ENCODE data around the gene KLHL33.
A peak's percentile ranks its signal among the peaks of the same experiment; 100 is the strongest.

KLHL33 gene

DNA sequence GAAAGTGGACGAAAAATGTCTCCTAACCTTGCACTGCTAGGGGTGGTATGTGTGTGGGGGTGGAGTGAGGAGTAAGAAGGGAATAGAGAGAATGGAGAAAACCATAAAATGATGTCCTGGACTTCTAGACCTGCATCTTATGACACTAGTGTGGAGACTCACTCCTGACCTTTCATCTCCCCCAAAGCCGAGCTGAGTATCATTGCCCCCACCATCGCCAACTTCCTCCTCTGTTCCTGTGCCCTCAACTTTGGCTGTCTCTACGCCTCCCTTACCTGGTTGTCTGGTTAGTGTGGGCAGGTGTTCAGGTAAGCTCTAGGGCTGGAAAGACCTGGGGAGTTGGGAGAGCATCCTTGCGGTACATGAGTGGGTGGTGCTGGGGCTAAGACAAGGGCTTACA is 4.5 kb upstream of the KLHL33 start:
- Mint-ChIP-seq H3K4me3 (peak overlapping the region; percentile 55), H3K4me1 (peaks cover 13% of the 10 kb centered on the region), H3K36me3 (ENCODE audit: insufficient read depth) (no peaks in the 10 kb centered on the region), H3K9me3 (no peaks in the 10 kb centered on the region), H3K27ac (ENCODE audit: low read depth) (no peak overlapping the region), H3K27me3 (no peaks in the 10 kb centered on the region)
- no peak for DNase-seq (ENCODE audit: low spot score in 2 of 2)
- no peak for ATAC-seq (replicated peaks; ENCODE audit: extremely low read depth, poor library complexity, severe bottlenecking)

DNA sequence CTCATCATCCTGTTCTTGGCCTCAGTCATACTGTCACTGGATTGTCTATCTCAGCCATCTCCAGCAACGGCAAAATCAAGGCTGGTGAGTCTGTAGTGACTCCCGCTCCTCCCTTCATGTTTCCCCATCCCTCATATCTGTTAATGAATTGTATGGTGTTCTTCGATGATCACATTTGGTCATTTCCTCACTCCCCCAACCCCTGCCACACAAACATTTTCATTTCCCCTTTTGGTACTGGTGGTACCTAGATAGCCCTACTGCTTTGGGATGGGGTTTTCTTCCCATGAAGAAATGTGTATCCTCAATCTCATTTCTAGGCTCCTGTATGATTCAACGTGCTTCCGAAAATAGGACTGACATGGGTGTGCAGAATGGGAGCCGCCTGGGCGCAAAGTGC is 2.7 kb upstream of the KLHL33 start:
- no peak overlapping the region for H3K27ac Mint-ChIP-seq (ENCODE audit: low read depth)
- H3K4me1 Mint-ChIP-seq = peaks cover 13% of the 10 kb centered on the region
- H3K36me3 Mint-ChIP-seq (ENCODE audit: insufficient read depth) = no peaks in the 10 kb centered on the region
- DNase-seq (ENCODE audit: low spot score in 2 of 2) (no peak), ATAC-seq (replicated peaks; ENCODE audit: extremely low read depth, poor library complexity, severe bottlenecking) (no peak)
- H3K9me3 Mint-ChIP-seq = no peaks in the 10 kb centered on the region
- no peak overlapping the region for H3K4me3 Mint-ChIP-seq
- no peaks in the 10 kb centered on the region for H3K27me3 Mint-ChIP-seq

GRCh38 chr14:20436363-20436755 is 393 bp upstream of the KLHL33 start:
- Mint-ChIP-seq H3K27me3 (no peaks in the 10 kb centered on the region), H3K4me3 (no peak overlapping the region), H3K27ac (ENCODE audit: low read depth) (no peak overlapping the region), H3K9me3 (no peaks in the 10 kb centered on the region), H3K4me1 (peaks cover 13% of the 10 kb centered on the region), H3K36me3 (ENCODE audit: insufficient read depth) (no peaks in the 10 kb centered on the region)
- ATAC-seq (replicated peaks; ENCODE audit: extremely low read depth, poor library complexity, severe bottlenecking) = no peak
- no peak for DNase-seq (ENCODE audit: low spot score in 2 of 2)

DNA sequence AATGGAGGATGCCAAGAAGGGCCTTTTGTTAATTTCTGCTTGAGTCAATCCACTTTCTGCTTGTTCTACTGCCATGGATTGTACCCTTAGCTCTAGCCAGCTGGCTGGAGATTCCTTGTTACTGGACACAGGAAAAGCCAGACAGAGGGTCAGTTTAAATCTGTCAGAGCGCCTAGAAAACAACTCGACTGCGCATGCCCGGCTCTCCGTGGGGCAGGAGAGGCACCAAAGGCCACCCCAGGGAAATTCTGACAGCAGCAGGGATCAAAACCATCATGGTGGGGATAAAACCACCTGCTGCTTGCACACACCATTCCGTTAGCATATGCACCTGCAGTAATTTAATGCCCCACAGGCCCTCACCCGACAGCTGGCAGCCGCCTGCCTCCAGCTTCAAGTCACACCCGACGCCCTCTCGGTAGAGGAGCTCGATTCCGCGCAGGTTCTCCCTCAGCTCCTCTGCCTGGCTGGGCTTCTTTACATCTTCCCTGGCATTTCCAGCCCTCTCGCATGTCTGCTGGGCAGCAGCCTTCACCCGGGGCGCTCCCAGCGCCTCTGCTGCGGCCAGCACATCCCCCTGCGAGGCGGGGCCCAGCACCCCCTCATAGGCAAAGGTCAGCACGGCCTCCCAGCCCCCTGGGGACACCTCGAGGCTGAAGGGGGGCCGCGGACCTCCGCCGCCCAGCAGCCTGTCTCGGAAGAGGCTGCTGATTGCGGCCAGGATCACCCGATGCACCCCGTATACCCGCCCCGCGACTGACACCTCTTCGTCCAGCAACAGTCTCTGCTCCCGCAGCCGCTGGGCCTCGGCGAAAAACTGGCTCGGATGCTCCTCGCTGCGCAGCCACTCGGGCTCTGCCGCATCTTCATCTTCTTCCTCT is 1.0 kb downstream of the KLHL33 start:
- no peak for DNase-seq (ENCODE audit: low spot score in 2 of 2)
- Mint-ChIP-seq H3K4me3 (no peak overlapping the region), H3K27me3 (no peaks in the 10 kb centered on the region), H3K27ac (ENCODE audit: low read depth) (no peak overlapping the region), H3K36me3 (ENCODE audit: insufficient read depth) (no peaks in the 10 kb centered on the region), H3K4me1 (peaks cover 1% of the 10 kb centered on the region), H3K9me3 (no peaks in the 10 kb centered on the region)
- ATAC-seq (replicated peaks; ENCODE audit: extremely low read depth, poor library complexity, severe bottlenecking) = no peak

DNA sequence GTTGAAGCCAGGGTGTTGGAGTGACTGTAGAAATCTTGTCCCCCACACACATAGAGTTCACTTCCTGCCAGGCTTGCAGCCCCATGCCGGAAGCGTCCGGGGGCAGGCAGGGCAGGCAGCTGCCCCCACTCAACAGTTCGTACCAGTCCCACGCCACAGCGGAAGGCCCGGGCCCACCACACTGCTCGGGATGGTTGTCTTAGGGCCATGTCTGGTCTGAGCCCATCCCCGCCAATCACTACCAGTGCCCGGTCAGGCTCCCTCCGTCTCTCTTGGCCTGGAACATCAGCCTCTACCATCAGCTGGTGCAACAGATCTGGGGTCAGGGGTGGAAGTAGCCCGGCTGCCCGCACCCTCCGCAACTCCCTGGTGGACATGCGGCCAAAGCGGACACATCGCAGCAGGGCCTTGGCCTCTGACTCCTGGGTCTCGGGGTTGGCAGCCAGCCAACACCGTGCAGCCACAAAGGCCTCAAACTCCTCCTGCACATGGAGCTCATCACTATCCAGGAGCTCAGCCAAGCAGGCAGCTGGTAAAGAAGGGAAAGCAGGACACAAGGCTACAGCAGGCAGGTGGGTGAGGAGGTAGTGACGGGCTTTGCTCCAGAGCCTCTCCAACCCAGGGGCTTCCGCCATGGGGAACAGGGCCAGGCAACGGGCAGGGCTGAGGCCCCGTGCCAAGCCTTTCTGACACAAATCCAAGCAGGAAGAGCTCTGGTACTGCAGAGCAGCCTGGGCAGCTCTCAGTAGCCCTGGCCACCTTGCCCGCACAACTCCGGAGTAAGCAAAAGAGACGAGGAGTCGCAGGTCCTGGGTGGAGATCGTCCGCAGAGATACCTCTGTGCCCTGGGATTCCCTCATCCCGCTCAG is 5.9 kb downstream of the KLHL33 start:
- peaks cover 15% of the 10 kb centered on the region for H3K4me1 Mint-ChIP-seq
- no peak overlapping the region for H3K27ac Mint-ChIP-seq (ENCODE audit: low read depth)
- H3K9me3 Mint-ChIP-seq = no peaks in the 10 kb centered on the region
- no peak for DNase-seq (ENCODE audit: low spot score in 2 of 2)
- no peak for ATAC-seq (replicated peaks; ENCODE audit: extremely low read depth, poor library complexity, severe bottlenecking)
- no peak overlapping the region for H3K4me3 Mint-ChIP-seq
- H3K27me3 Mint-ChIP-seq = no peaks in the 10 kb centered on the region
- no peaks in the 10 kb centered on the region for H3K36me3 Mint-ChIP-seq (ENCODE audit: insufficient read depth)

DNA sequence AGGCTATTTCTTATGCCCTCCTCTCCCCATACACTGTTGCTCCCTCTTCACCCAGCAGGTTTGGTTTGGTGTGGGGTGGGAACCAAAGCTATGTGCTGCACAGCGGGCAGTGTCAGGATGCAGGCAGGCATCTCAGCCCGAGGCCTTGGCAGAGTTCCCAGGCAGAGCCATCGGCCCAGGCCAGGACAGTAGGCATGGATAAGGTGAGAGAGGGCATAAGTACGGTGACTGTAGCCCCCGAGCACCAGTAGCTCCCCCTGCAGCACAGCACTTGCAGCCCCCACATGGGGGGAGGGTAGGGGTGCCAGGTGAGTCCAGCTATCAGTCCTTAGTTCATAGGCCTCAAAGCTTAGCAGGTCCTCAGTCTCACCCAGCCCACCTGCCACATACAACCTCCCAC is 7.2 kb downstream of the KLHL33 start:
- H3K27me3 Mint-ChIP-seq = no peaks in the 10 kb centered on the region
- no peaks in the 10 kb centered on the region for H3K9me3 Mint-ChIP-seq
- no peak overlapping the region for H3K4me3 Mint-ChIP-seq
- H3K36me3 Mint-ChIP-seq (ENCODE audit: insufficient read depth) = no peaks in the 10 kb centered on the region
- no peak overlapping the region for H3K27ac Mint-ChIP-seq (ENCODE audit: low read depth)
- peaks cover 15% of the 10 kb centered on the region for H3K4me1 Mint-ChIP-seq
- DNase-seq (ENCODE audit: low spot score in 2 of 2) = no peak
- no peak for ATAC-seq (replicated peaks; ENCODE audit: extremely low read depth, poor library complexity, severe bottlenecking)

DNA sequence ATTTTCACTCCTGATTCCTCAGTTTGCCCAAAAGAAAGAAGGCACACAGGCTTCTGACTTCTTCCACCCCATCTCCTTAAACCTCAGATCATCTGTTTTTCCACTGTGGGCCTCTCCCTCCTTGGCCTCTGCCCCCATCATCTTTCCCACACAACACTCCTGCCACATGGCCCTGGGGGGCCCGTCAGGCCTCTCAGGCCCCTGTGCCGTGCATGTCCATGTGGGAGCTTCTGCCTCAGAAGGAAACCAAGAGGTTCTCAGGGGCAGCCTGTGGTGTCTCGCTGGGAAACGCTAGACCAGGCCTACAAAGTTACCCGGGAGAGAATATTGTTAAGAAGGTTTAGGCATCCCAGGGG is 8.0 kb downstream of the KLHL33 start:
- ATAC-seq (replicated peaks; ENCODE audit: extremely low read depth, poor library complexity, severe bottlenecking) (no peak), DNase-seq (ENCODE audit: low spot score in 2 of 2) (no peak)
- no peak overlapping the region for H3K4me3 Mint-ChIP-seq
- H3K36me3 Mint-ChIP-seq (ENCODE audit: insufficient read depth) = no peaks in the 10 kb centered on the region
- peaks cover 15% of the 10 kb centered on the region for H3K4me1 Mint-ChIP-seq
- H3K27ac Mint-ChIP-seq (ENCODE audit: low read depth) = peak overlapping the region; percentile 57
- no peaks in the 10 kb centered on the region for H3K9me3 Mint-ChIP-seq
- no peaks in the 10 kb centered on the region for H3K27me3 Mint-ChIP-seq

GRCh38 chr14:20427231-20428009 is 8.5 kb downstream of the KLHL33 start:
- Mint-ChIP-seq H3K27ac (ENCODE audit: low read depth) (peak overlapping the region; percentile 57), H3K27me3 (no peaks in the 10 kb centered on the region), H3K36me3 (ENCODE audit: insufficient read depth) (no peaks in the 10 kb centered on the region), H3K4me3 (no peak overlapping the region), H3K9me3 (no peaks in the 10 kb centered on the region), H3K4me1 (peaks cover 15% of the 10 kb centered on the region)
- peak; percentile 32 for ATAC-seq (replicated peaks; ENCODE audit: extremely low read depth, poor library complexity, severe bottlenecking)
- no peak for DNase-seq (ENCODE audit: low spot score in 2 of 2)

DNA sequence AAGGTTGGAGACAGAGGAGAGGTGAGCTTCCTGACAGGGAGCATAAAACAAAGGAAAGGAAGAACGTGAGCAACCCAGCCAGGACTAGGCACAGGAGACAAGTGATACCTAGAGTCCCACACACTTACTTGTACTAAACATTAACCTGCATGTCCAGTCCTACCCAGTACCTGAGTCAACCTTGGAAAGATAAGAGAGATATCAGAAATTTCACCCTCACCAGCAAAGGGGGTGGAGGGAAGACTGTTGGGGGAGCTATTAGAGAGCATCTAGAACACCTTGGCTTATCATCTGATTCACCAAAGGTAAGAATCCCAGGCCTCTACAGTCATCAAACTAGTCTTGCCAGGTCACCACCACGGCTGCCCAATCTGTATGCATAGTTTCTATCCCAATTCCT is 11.1 kb downstream of the KLHL33 start:
- H3K9me3 Mint-ChIP-seq = no peaks in the 10 kb centered on the region
- H3K4me3 Mint-ChIP-seq = no peak overlapping the region
- ATAC-seq (replicated peaks; ENCODE audit: extremely low read depth, poor library complexity, severe bottlenecking) (no peak), DNase-seq (ENCODE audit: low spot score in 2 of 2) (no peak)
- peaks cover 15% of the 10 kb centered on the region for H3K4me1 Mint-ChIP-seq
- H3K36me3 Mint-ChIP-seq (ENCODE audit: insufficient read depth) = no peaks in the 10 kb centered on the region
- H3K27me3 Mint-ChIP-seq = no peaks in the 10 kb centered on the region
- H3K27ac Mint-ChIP-seq (ENCODE audit: low read depth) = no peak overlapping the region

- peaks cover 7% of the 10 kb centered on the region for H3K4me1 Mint-ChIP-seq
- no peak for DNase-seq (ENCODE audit: low spot score in 2 of 2)
- no peak overlapping the region for H3K27ac Mint-ChIP-seq (ENCODE audit: low read depth)
- H3K36me3 Mint-ChIP-seq (ENCODE audit: insufficient read depth) = no peaks in the 10 kb centered on the region
- H3K27me3 Mint-ChIP-seq = no peaks in the 10 kb centered on the region
- ATAC-seq (replicated peaks; ENCODE audit: extremely low read depth, poor library complexity, severe bottlenecking) = no peak
- no peak overlapping the region for H3K4me3 Mint-ChIP-seq
- H3K9me3 Mint-ChIP-seq = no peaks in the 10 kb centered on the region
Measured at GRCh38 chr14:20422886-20423285, 13.1 kb downstream of the KLHL33 start.

DNA sequence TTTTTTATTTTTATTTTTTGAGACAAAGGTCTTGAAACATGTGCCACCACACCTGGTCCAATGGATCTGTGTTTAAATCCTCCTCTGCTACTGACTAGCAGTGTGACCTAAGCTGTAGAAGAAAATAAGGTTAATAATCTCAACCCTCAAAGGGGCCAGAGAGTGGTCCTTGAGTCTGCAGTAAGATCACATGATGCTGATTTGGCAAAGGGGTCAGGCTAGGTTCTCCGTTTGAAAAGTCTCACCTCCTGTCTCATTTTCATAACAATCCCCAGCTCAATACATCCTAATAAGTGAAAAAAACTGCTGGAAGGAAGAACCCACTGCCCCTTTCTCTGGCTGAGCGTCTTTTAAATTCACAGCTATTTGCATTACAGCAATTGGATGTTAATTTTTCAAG is 14.7 kb downstream of the KLHL33 start:
- no peaks in the 10 kb centered on the region for H3K9me3 Mint-ChIP-seq
- ATAC-seq (replicated peaks; ENCODE audit: extremely low read depth, poor library complexity, severe bottlenecking) = no peak
- H3K27me3 Mint-ChIP-seq = no peaks in the 10 kb centered on the region
- no peaks in the 10 kb centered on the region for H3K36me3 Mint-ChIP-seq (ENCODE audit: insufficient read depth)
- H3K4me1 Mint-ChIP-seq = no peaks in the 10 kb centered on the region
- no peak for DNase-seq (ENCODE audit: low spot score in 2 of 2)
- H3K27ac Mint-ChIP-seq (ENCODE audit: low read depth) = no peak overlapping the region
- no peak overlapping the region for H3K4me3 Mint-ChIP-seq

- Mint-ChIP-seq H3K27me3 (no peaks in the 10 kb centered on the region), H3K4me3 (no peak overlapping the region), H3K9me3 (no peaks in the 10 kb centered on the region), H3K4me1 (peaks cover 11% of the 10 kb centered on the region), H3K36me3 (ENCODE audit: insufficient read depth) (no peaks in the 10 kb centered on the region), H3K27ac (ENCODE audit: low read depth) (no peak overlapping the region)
- DNase-seq (ENCODE audit: low spot score in 2 of 2) = no peak
- no peak for ATAC-seq (replicated peaks; ENCODE audit: extremely low read depth, poor library complexity, severe bottlenecking)
Measured at GRCh38 chr14:20419419-20419818, 16.5 kb downstream of the KLHL33 start.

Data from central memory CD8-positive, alpha-beta T cell (primary cell).